Aorta (tissue), 5 donors: ENCODE results near the gene NBAS. TPM values are rescaled to one million over a fixed set of nuclear protein-coding genes. Genes with fewer than 3 reads are reported as not detected.

Experiments used
- ATAC-seq: fragments of 200-7000 bp; cut with Tn5 transposase; one replicate; pipeline ENCODE4 v1.9.1; 2022; ENCODE audit warnings: moderate library complexity; ENCODE audit not compliant: low FRiP score
- DNase-seq, 2 donors: peaks; one replicate each; pipeline ENCODE4 v3.0.0-alpha.2; 2020
- H3K27ac ChIP-seq, 2 donors: one replicate each; pipeline ENCODE4 v1.5.1; 2013; ENCODE audit warnings: low read length in 2 of 2, mild to moderate bottlenecking in 2 of 2, moderate library complexity in 2 of 2, control low read depth in 1 of 2, inconsistent platforms in 1 of 2, low read depth in 1 of 2
- H3K27me3 ChIP-seq, 2 donors: one replicate each; pipeline ENCODE4 v1.6.1; 2013; ENCODE audit warnings: control low read depth in 1 of 2, low read length in 1 of 2, mild to moderate bottlenecking in 1 of 2, moderate library complexity in 1 of 2; ENCODE audit not compliant: insufficient read depth in 2 of 2, control insufficient read depth in 1 of 2
- H3K36me3 ChIP-seq, 2 donors: one replicate each; pipeline ENCODE4 v1.6.1; 2013; ENCODE audit warnings: control low read depth in 1 of 2, low read length in 1 of 2, mild to moderate bottlenecking in 1 of 2; ENCODE audit not compliant: insufficient read depth in 2 of 2, control insufficient read depth in 1 of 2
- H3K4me1 ChIP-seq, 2 donors: one replicate each; pipeline ENCODE4 v1.6.1; 2013; ENCODE audit warnings: low read length in 2 of 2, control low read depth in 1 of 2, mild to moderate bottlenecking in 1 of 2, moderate library complexity in 1 of 2; ENCODE audit not compliant: insufficient read depth in 2 of 2, control insufficient read depth in 1 of 2
- H3K4me3 ChIP-seq, 2 donors: one replicate each; pipeline ENCODE4 v1.5.1; 2013; ENCODE audit warnings: low read length in 2 of 2, control low read depth in 1 of 2, mild to moderate bottlenecking in 1 of 2
- H3K9me3 ChIP-seq: one replicate; pipeline ENCODE4 v1.6.1; 2013; ENCODE audit warnings: mild to moderate bottlenecking, low read length; ENCODE audit not compliant: control insufficient read depth
- WGBS, 2 donors: extraction: QIAGEN DNeasy Blood & Tissue Kit; methylation state at CpG; one replicate each; pipeline ENCODE4 v1.1.7; 2013; 5-methylcytosine and 5-hydroxymethylcytosine counted together
- intact Hi-C, 2 donors: fragments of 100-400 bp; cut with DNase I; formaldehyde crosslinking; loops; one replicate each; pipeline versions ENCODE4 v1.14.2 to v1.15.0; 2022
- long read RNA-seq, 2 donors: library from polyadenylated mRNA; unstranded; transcript quantifications; one replicate each; pipeline ENCODE4 v2.0.0, GENCODE V29; 2020 to 2021
- polyA plus RNA-seq, 2 donors: library from polyadenylated mRNA; stranded (reverse); fragments of 200-250 nt; gene quantifications; one replicate each; pipeline ENCODE4 v1.2.3, GENCODE V29; 2013
- total RNA-seq, 2 donors: library from RNA; stranded (reverse); fragmentation: NEBNext Ultra II Directional; extraction: Animal tissue kit (Norgen Biotek cat#: 25700); gene quantifications; one replicate each; pipeline ENCODE4 v1.2.1, GENCODE V29; 2021
- donor health status: healthy with polysubstance abuse.
- donor health status: Bipolar disorder and iron deficiency.
- donor health status: DM: no; HTN: no; CAD: no.
- donor health status: DM: no; HTN: no; CAD: no.
- donor health status: DM: yes; HTN: yes; CAD: no.

NBAS gene
- total RNA-seq (10 to 100 TPM; 37.0 to 46.0 TPM), polyA plus RNA-seq (10 to 100 TPM in 1 of 2 donors, 1 to 10 TPM in 1; 7.4 to 30.4 TPM)
- long read RNA-seq, donor 1, partial matches to known transcripts: 27 of 36 reads
- long read RNA-seq, donor 1, other reads (novel, unspliced or antisense): 9 of 36 reads
- long read RNA-seq, donor 2, partial matches to known transcripts: 8 of 20 reads
- long read RNA-seq, donor 2, other reads (novel, unspliced or antisense): 12 of 20 reads

DNA sequence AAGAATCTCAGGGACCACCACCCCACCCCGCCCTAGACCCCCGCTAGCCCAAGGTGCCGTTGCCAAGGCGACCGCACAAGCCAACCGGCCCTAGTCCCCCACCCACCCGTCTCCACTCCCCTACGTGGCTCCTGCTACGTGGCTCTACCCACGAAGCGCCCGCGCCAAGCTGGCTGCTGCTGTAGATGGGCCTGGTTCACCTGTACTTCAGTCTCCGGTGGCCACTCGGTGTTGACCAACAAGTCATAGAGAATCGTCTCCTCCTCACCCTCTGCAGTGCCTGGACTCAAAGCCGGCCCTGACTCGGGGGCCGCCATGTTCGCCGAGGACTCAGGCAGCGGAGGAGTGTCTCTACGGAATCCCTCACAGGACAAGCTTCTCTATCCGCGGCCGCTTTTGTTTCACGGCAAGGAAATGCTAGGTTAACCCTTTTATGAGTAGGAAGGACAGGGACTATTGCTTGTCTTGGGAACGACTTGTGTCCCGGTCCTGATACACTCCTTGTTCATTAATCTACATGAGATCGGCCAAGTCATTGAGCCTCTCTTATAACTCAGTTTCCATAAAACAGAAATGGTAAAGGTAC is at the start of gene NBAS:
NBAS (minus strand) TSS at position 347 of the 586 bp plus-strand sequence; CDS start at position 317, 30 bp downstream.
- Histone ChIP-seq H3K9me3 (no peaks in the 10 kb centered on the region), H3K36me3 (no peaks in the 10 kb centered on the region), H3K4me1 (no peaks in the 10 kb centered on the region), H3K27ac (peak within 1 kb of the TSS in 1 of 2 donors; percentile 38), H3K27me3 (no peaks in the 10 kb centered on the region), H3K4me3 (peak within 1 kb of the TSS; percentile 90 to 92)
- 0 to 1% methylated on average over 30 of the region's 30 CpGs for WGBS, 2 donors
- ATAC-seq: peak; percentile 95
- DNase-seq: peak; percentile 87 to 93
- intact Hi-C loops: no loop called here

DNA sequence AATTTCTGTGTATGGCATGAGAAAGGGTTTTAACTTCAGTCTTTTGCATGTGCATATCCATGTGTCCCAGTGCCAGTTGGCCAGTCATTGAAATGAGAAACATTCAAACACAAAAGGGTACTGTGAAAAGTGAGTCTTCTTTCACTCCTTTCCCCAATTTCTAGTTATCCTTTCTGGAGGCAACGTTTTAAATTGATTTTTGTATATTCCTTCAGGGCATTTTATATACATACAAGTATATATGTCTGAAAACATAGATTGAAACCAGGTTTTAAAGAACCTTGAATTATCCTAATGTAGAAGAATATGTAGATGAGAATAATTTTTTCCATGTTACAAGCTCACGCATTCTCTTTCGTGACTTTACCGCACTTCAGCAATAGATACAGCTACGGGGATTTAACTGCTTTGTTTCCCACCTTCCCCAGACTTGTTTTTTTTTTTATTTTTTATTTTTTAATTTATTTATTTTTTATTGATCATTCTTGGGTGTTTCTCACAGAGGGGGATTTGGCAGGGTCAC is 49.4 kb upstream of the NBAS start:
- no peaks in the 10 kb centered on the region for H3K9me3 ChIP-seq
- no peak overlapping the region for H3K4me3 ChIP-seq
- H3K36me3 ChIP-seq: peaks cover 0 to 3% of the 10 kb centered on the region in 2 donors
- DNase-seq: no peak
- intact Hi-C loops: no loop called here
- ATAC-seq: no peak
- H3K27me3 ChIP-seq: no peaks in the 10 kb centered on the region
- no peaks in the 10 kb centered on the region for H3K4me1 ChIP-seq
- WGBS, 2 donors: 92 to 94% methylated on average over 5 of the region's 5 CpGs
- no peak overlapping the region for H3K27ac ChIP-seq

DNA sequence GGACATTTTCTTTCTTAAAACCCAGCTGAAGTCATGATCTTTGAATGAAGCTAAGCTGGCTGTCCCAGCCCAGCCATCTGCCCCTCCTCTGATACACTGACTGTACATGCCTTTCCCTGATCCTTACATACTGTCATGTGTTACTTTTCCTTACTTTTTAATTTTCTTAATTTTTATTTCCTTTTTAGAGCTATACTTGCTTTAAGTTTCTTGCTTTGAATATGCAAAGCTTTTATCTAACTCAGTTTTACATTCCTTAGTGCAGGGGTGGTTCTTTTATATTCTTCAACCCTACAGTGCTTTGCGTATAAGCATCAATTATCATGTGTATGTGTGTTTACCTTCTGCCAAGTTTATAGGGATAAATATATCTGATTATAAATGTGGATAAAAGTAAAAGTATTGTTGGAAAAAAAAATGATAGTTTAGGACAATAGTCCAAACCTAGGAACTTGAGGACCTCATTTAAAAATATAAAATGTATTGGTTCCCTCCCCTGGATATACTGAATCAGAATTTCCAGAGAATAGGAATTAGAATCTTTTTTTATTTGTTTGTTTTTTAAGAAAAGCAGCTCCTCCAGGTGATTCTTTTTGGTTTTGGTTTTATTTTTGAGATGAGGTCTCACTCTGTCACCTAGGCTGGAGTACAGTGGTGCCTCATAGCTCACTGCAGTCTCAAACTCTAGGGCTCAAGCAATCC is 48.4 kb upstream of the NBAS start:
- Histone ChIP-seq H3K27me3 (no peaks in the 10 kb centered on the region), H3K9me3 (no peaks in the 10 kb centered on the region), H3K27ac (no peak overlapping the region), H3K36me3 (peaks cover 4 to 12% of the 10 kb centered on the region in 2 donors), H3K4me1 (no peaks in the 10 kb centered on the region), H3K4me3 (no peak overlapping the region)
- DNase-seq: no peak
- no peak for ATAC-seq
- intact Hi-C loops: no loop called here
- 91 to 92% methylated on average over 1 of the region's 1 CpG for WGBS, 2 donors

DNA sequence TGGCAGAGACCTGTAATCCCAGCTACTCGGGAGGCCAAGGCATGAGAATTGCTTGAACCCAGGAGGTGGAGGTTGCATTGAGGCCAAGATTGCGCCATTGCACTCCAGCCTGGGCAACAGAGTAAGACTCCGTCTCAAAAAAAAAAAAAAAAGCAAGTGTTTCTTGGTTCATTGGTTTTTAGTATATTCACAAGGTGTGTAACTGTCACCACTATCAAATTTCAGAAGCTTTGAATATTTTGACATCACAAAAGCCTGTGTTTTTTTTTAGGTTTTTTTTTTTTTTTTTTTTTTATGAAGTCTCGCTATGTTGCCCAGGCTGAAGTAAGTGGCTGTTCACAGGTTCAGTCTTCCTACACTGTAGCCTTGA is 47.2 kb upstream of the NBAS start:
- Histone ChIP-seq H3K4me1 (no peaks in the 10 kb centered on the region), H3K4me3 (no peak overlapping the region), H3K27me3 (no peaks in the 10 kb centered on the region), H3K9me3 (no peaks in the 10 kb centered on the region), H3K36me3 (peaks cover 5 to 14% of the 10 kb centered on the region in 2 donors), H3K27ac (no peak overlapping the region)
- ATAC-seq: no peak
- DNase-seq: no peak
- WGBS, 2 donors: 89 to 92% methylated on average over 4 of the region's 4 CpGs
- intact Hi-C loops: no loop called here

DNA sequence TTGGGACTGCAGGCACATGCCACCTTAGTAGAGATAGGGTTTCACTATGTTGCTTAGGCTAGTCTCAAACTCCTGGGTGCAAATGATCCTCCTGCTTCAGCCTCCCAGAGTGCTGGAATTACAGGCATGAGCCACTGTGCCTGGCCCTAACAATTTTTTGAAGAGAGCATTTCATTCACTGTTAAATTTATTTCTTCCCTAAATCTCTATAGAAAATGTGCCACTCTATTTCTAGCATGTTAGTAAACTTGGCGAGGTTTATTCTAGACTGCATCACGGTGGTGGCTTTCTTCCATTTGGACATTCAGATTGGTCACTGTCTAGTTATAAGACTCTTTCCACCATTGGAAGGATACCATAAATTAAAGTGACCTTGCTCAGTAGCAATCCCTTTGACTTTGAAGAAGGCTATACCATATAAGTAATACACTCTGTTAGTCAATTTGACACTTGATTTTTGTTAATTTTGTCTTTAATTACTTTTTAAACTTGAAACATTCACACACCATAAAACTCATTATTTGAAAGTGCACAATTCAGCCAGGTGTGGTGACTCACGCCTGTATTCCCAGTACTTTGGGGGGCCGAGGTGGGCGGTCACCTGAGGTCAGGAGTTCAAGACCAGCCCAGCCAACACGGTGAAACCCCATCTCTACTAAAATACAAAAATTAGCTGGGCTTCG is 46.7 kb upstream of the NBAS start:
- no peaks in the 10 kb centered on the region for H3K9me3 ChIP-seq
- H3K27ac ChIP-seq: no peak overlapping the region
- no peaks in the 10 kb centered on the region for H3K4me1 ChIP-seq
- H3K4me3 ChIP-seq: no peak overlapping the region
- DNase-seq (no peak), ATAC-seq (no peak)
- H3K36me3 ChIP-seq: peaks cover 5 to 14% of the 10 kb centered on the region in 2 donors
- intact Hi-C loops: no loop called here
- 94% methylated on average over 7 of the region's 7 CpGs for WGBS, 2 donors
- no peaks in the 10 kb centered on the region for H3K27me3 ChIP-seq

DNA sequence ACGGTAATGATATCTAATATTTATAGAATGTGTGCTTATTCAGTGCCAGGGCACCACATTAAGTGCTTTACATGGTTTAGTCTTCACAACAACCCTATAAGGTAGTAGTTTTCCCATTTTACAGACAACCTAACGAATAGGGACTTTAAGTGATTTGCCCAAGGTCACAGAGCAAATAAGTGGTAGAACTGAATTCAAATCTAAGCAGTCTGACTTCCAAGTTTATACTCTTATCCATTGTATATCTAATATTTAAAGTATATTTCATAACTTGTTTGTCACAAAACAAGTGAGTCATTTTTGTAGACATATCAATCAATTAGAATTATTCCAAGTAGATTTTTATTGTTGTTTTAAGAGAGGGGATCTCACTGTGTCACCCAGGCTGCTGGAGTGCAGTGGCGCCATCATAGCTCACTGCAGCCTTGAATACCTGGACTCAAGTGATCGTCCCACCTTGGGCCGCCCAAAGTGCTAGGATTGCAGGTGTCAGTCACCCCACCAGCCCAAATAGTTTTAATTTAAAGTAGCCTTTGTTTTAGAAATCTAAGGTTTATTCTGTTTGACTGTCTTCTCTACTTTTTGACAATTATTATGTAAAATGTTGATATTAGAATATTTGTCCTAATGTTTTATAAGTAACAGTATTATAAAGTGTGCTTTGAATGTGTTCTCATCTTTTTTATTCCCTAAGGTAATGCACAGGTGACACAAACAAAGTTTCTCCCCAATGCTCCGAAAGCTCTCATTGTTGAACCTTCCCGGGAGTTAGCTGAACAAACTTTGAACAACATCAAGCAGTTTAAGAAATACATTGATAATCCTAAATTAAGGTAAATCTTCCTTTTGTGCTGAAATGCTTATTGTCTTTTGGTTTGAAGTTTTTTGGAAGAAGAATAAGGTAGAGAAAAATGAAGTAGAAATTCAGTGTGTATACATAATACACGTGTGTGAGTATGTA is 45.6 kb upstream of the NBAS start:
- ATAC-seq (no peak), DNase-seq (no peak)
- 85 to 87% methylated on average over 8 of the region's 8 CpGs for WGBS, 2 donors
- Histone ChIP-seq H3K36me3 (peaks cover 5 to 14% of the 10 kb centered on the region in 2 donors), H3K4me3 (no peak overlapping the region), H3K27ac (no peak overlapping the region), H3K9me3 (no peaks in the 10 kb centered on the region), H3K4me1 (no peaks in the 10 kb centered on the region), H3K27me3 (no peaks in the 10 kb centered on the region)
- intact Hi-C loops: no loop called here

DNA sequence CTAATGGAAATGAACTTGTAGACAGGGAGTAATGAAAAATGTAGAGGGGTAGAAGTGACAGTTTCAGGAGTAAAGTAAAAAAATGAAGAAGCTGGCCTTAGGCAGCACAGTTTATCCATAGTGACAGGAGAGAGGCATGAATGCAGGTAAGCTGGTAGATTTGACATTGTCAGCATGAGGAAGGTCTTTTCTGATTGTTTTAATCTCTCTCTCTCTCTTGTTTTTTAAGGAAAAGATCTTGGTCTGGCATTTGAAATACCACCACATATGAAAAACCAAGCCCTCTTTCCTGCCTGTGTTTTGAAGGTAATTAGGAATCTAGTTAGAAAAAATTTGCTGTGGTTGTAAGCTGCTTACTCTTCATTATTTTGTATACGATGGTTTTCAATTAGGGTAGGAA is 44.6 kb upstream of the NBAS start:
- Histone ChIP-seq H3K27ac (no peak overlapping the region), H3K36me3 (peaks cover 5 to 14% of the 10 kb centered on the region in 2 donors), H3K27me3 (no peaks in the 10 kb centered on the region), H3K4me3 (no peak overlapping the region), H3K4me1 (no peaks in the 10 kb centered on the region), H3K9me3 (no peaks in the 10 kb centered on the region)
- DNase-seq (no peak), ATAC-seq (no peak)
- WGBS, 2 donors: 34 to 85% methylated on average over 1 of the region's 1 CpG
- intact Hi-C loops: no loop called here

DNA sequence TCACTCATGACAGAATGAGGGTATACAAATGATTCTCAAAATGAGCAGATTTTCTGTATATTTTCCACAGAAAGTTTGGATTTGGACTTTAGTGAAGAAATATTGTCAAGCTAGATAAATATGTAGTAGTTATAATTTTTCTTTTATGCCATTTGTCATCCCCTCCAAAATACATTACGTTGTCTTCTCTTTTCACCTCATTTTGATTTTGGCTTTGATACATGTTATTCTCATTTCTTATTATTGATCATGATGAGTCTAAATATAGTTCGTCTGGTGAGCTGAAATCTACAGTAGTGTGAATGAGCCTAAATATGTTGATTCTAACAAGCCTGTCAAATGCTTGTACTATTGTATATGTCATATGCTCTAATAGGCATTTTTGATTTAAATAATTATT is 42.8 kb upstream of the NBAS start:
- no peak for DNase-seq
- Histone ChIP-seq H3K36me3 (peaks cover 7 to 14% of the 10 kb centered on the region in 2 donors), H3K9me3 (no peaks in the 10 kb centered on the region)

More for the DNA sequence above, 42.8 kb upstream of the NBAS start:
- 90 to 91% methylated on average over 2 of the region's 2 CpGs for WGBS, 2 donors
- Histone ChIP-seq H3K27me3 (no peaks in the 10 kb centered on the region), H3K4me3 (no peak overlapping the region), H3K27ac (no peak overlapping the region), H3K4me1 (no peaks in the 10 kb centered on the region)
- intact Hi-C loops: no loop called here
- no peak for ATAC-seq
